GM19238 (cell line): ENCODE measurements around the gene PPP1R9A.
A peak's percentile ranks its signal among the peaks of the same experiment; 100 is the strongest.

ENCODE experiments used
- DNase-seq: peaks from one replicate; pipeline ENCODE4 v3.0.0; 2011; ENCODE audit warnings: low spot score; ENCODE audit not compliant: insufficient read length

Gene PPP1R9A

GRCh38 chr7:95312561-95312960, 405.2 kb downstream of the PPP1R9A start:
- no peak for DNase-seq

DNA sequence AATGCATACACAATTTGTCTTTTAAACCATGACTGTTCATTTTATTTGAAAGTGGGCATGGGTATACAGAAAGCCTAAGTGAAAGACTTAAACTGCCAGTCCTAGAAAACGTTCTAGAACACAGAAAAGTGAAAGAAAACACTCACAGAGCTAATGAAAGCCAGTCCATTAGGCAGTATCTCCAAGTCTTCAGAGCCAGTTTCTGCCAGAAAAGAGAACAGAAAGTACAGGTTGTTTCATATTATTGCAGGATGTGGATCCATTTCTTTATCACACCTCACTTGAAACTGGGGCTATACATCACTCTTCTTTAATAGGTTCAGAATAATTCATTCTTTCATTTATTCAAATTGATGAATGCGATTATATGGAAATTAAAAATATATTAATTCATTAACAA, 409.2 kb downstream of the PPP1R9A start:
- peak; percentile 13 for DNase-seq

- no peak for DNase-seq
Observed at GRCh38 chr7:95317546-95317945, 410.2 kb downstream of the PPP1R9A start.

DNA sequence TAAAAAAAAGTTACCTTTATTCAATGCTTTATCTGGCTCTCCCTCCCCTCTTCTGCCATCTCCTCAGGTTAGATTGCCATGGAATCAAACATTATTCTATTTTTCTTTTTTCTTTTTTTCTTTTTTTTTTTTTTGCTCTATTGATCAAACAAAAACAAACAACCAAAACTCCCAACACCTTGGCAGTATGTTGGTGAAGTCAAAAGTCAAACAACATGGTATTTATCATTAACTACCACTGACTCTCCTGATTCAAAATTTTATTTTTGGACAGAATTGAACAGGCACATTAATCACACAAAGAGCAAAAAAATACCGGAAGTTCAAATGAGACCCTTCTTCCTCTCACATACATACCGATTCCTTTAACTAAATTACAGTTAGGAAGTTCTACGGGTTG, 410.6 kb downstream of the PPP1R9A start:
- DNase-seq, result no peak

GRCh38 chr7:95318501-95319100, 411.2 kb downstream of the PPP1R9A start:
- no peak for DNase-seq

- DNase-seq, result no peak
Observed at GRCh38 chr7:95319570-95319969, 412.2 kb downstream of the PPP1R9A start.

- no peak for DNase-seq
Observed at GRCh38 chr7:95320651-95321050, 413.3 kb downstream of the PPP1R9A start.

GRCh38 chr7:95321720-95322119, 414.3 kb downstream of the PPP1R9A start:
- DNase-seq, result no peak

DNA sequence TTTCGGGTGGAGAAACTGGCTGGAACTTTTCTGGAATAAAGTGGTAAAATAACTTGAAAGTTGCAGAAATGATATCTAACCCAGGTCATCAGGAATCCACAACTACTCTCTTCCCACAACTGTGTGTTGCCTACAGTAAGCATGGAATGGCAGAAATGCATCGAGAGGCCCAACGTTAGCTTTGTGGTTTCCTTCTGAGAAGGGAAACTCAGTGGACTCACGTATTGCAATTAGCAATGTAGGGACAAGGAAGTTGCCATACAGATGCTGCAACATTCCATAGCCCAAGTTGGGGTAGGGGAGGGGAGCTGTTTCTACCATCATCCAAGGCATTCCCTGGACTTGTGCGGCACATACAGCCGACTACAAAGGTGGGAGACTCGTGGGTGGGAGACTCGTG, 415.0 kb downstream of the PPP1R9A start:
- no peak for DNase-seq

GRCh38 chr7:95322854-95323253, 415.5 kb downstream of the PPP1R9A start:
- DNase-seq, result no peak

GRCh38 chr7:95323410-95324129, 416.2 kb downstream of the PPP1R9A start:
- DNase-seq, result no peak

DNA sequence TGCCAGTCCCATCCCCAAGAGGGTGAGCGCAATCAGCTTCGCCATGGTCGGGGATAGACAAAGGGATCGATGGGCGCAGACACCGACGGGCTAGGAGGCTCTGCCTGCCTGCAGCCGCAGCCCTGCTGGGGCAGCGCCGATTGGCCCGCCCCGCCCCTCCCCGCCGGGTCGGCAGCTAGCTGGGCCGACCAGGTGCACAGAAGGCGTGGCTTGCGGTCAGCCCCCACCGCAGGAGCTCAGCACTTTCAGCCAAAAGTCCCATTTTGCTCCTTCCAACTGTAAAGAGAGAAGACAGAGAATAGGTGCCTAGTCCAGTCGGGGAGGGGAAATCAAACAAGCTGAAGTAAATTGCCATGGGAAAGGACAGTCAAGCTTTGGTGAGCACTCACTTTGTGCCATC, 417.0 kb downstream of the PPP1R9A start, which contains the start of gene PON1:
TSS of gene PON1 (minus strand) at position 102 of the 400 bp plus-strand sequence. CDS start at position 45, 57 bp downstream.
- no peak for DNase-seq

DNA sequence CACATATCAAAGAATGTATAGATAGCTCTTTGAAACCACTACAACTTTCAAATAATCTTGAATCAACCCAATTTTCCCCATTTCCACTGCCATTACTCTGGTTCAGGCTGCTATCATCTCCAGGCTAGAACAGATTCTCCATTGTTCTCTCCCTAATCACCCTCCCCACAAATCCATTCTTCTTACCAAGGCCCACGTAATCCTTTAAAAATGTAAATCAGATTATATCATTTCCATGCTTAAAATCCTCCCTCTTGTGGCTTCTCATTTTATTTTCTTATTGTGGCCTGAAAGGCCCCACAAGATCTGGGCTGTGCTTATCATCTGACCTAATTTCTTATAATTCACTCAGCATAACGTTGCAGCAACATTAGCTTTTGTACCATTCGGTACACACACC, 420.0 kb downstream of the PPP1R9A start:
- no peak for DNase-seq

- peak; percentile 13 for DNase-seq
Observed at GRCh38 chr7:95330204-95330960, 423.0 kb downstream of the PPP1R9A start.

- no peak for DNase-seq
Observed at GRCh38 chr7:95330961-95331337, 423.6 kb downstream of the PPP1R9A start.

DNA sequence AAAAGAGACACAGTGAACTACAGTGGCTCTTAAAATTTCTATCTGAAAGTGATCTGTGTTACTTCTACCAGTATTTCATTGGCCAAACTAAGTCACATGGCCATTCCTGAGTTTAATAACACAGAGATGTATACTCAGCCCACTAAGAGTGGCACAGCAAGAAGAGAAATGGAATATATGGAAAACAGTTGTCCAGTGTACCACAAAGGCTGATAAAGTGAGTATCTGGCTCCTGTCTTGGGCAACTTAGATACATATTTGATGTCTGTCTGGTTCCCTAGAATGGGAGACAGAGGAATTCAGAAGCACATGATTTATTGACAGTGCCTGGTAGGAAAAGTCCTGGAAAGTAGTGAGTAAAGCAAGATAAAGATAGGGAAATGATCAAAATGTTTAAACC, 427.1 kb downstream of the PPP1R9A start:
- DNase-seq, result no peak

DNA sequence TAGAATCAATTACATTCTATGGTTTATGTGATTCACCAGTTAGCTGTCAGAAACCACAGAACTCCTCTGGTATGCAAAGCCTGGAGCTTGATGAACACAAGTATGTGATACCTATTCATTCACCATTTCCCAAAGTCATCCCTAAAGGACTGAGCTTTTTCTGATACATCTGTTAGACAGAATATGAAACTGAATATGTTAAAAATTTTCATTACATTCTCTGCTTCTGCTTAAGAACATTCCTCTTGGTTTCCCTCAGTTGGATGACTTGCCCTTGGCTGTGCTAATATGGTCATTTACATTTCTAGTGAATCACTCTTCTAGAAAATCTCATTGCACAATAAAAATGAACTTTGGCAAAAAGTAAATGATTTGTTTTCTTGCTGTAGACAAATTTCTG, 427.7 kb downstream of the PPP1R9A start:
- no peak for DNase-seq

GRCh38 chr7:95338832-95339231, 431.4 kb downstream of the PPP1R9A start:
- DNase-seq, result no peak

DNA sequence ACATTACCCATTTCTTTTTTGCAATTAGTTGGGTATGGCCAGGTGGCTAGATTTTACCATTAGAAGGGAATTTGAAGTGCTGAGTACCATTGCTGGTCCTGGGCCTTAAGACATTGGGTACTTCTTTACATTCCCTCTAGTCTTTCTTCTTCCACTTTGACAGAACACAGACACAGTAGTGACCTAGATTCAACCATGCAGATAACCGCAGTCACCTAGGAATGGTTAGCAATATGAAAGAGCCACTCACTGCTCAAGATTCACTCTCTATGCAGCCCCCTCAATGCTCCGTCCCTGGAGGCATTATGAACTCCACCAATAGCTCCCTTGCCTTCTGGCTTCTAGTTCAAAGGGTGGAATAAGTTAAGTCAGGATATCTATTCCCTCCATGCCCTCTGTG, 433.1 kb downstream of the PPP1R9A start:
- no peak for DNase-seq

- DNase-seq, result no peak
Observed at GRCh38 chr7:95342029-95342428, 434.6 kb downstream of the PPP1R9A start.

DNA sequence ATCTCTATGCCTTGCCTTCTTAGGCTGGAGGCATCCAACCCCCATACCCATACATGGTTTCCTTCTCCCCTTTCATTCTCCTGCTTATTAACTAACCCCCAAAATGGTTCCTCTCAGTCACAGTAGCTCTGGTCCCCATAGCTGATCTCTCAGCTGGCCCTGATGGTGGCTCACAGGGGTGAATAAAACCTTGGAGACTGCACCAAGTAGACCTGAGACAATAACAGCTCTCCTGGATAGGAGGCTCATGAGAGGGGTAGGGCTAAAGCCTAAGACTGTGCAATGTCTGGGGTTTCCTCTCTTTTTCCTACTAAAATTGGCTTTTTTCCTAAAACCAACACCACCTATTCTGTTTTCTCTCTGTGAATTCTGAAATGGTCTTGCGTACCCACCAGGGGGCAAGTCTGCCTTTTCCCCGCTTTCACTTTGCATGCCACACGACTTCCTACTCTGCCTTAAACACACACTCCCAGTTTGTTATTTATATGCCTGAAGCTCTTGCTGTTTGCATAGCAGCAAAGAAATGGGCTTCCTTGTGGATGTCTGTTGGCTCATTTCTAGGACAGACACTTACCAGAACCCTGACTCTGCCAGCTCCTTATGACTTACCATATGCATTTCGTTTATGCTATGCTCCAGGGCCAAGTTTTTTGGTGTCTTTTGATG, 435.4 kb downstream of the PPP1R9A start:
- no peak for DNase-seq
